HG02943 (cell line): ENCODE results near the gene ZNF664.

Experiments used
- ATAC-seq: cut with Tn5 transposase; IDR thresholded peaks from one replicate; pipeline ENCODE4 v1.9.1; 2021; ENCODE audit warnings: mild to moderate bottlenecking, low read depth, moderate library complexity; ENCODE audit not compliant: unreplicated experiment

Gene ZNF664

GRCh38 chr12:124006846-124007713 is 34.1 kb downstream of the ZNF664 start:
- ATAC-seq: no peak

- no peak for ATAC-seq
These were observed 35.0 kb downstream of the ZNF664 start for GRCh38 chr12:124007826-124008570.

- no peak for ATAC-seq
These were observed 35.6 kb downstream of the ZNF664 start for GRCh38 chr12:124008595-124008994.

GRCh38 chr12:124009781-124010180 is 36.8 kb downstream of the ZNF664 start:
- ATAC-seq: no peak

- no peak for ATAC-seq
These were observed 37.7 kb downstream of the ZNF664 start for GRCh38 chr12:124010687-124011086.

- no peak for ATAC-seq
These were observed 38.6 kb downstream of the ZNF664 start for GRCh38 chr12:124011435-124012115.

GRCh38 chr12:124013073-124013472 is 40.1 kb downstream of the ZNF664 start:
- no peak for ATAC-seq

GRCh38 chr12:124015494-124016461 is 42.8 kb downstream of the ZNF664 start:
- ATAC-seq: no peak

GRCh38 chr12:124017064-124017463 is 44.0 kb downstream of the ZNF664 start:
- no peak for ATAC-seq

GRCh38 chr12:124018539-124018938 is 45.5 kb downstream of the ZNF664 start:
- no peak for ATAC-seq

GRCh38 chr12:124019115-124019514 is 46.1 kb downstream of the ZNF664 start:
- ATAC-seq: no peak

GRCh38 chr12:124020514-124020949 is 47.5 kb downstream of the ZNF664 start:
- ATAC-seq: no peak

GRCh38 chr12:124021007-124021406 is 48.0 kb downstream of the ZNF664 start:
- ATAC-seq: no peak

- ATAC-seq: no peak
These were observed 49.1 kb downstream of the ZNF664 start for GRCh38 chr12:124022161-124022560.

- no peak for ATAC-seq
These were observed 51.3 kb downstream of the ZNF664 start for GRCh38 chr12:124024263-124024678.

GRCh38 chr12:124024776-124025175 is 51.8 kb downstream of the ZNF664 start:
- no peak for ATAC-seq

GRCh38 chr12:124025661-124026060 is 52.6 kb downstream of the ZNF664 start:
- ATAC-seq: no peak

GRCh38 chr12:124026755-124027745 is 54.0 kb downstream of the ZNF664 start:
- ATAC-seq: no peak
